H9 (cell line): ENCODE results near the gene HOXC11. TPM values are rescaled to one million over a fixed set of nuclear protein-coding genes. Genes with fewer than 3 reads are reported as not detected.

Experiments
- DNase-seq: peaks from one replicate; pipeline ENCODE4 v3.0.0-alpha.2; 2017
- H2AFZ ChIP-seq: one replicate; pipeline ENCODE4 v1.6.1; 2013; ENCODE audit warnings: mild to moderate bottlenecking, low read length, control low read depth, moderate library complexity
- H2AK5ac ChIP-seq: 2 replicates; pipeline ENCODE4 v1.6.1; 2013; ENCODE audit warnings: low read length, control low read depth, mixed read lengths; ENCODE audit not compliant: insufficient read length
- H2BK120ac ChIP-seq: one replicate; pipeline ENCODE4 v1.6.1; 2013; ENCODE audit warnings: low read depth, mild to moderate bottlenecking, low read length, control low read depth, inconsistent platforms; ENCODE audit not compliant: poor library complexity, severe bottlenecking
- H2BK12ac ChIP-seq: 2 replicates; pipeline ENCODE4 v1.6.1; 2013; ENCODE audit warnings: low read length, control low read depth, mixed read lengths, low read depth; ENCODE audit not compliant: insufficient read length
- H2BK15ac ChIP-seq: 2 replicates; pipeline ENCODE4 v1.6.1; 2013; ENCODE audit warnings: low read depth, low read length, control low read depth
- H2BK20ac ChIP-seq: one replicate; pipeline ENCODE4 v1.6.1; 2013; ENCODE audit warnings: low read depth, mild to moderate bottlenecking, low read length, control low read depth, inconsistent platforms; ENCODE audit not compliant: poor library complexity, severe bottlenecking
- H2BK5ac ChIP-seq: 2 replicates; pipeline ENCODE4 v1.6.1; 2013; ENCODE audit warnings: low read length, control low read depth, mixed read lengths; ENCODE audit not compliant: insufficient read length
- H3K14ac ChIP-seq: 2 replicates; pipeline ENCODE4 v1.6.1; 2013; ENCODE audit warnings: low read length, control low read depth; ENCODE audit not compliant: insufficient read depth
- H3K18ac ChIP-seq: 2 replicates; pipeline ENCODE4 v1.6.1; 2013; ENCODE audit warnings: low read depth, mild to moderate bottlenecking, mixed read lengths, low read length, control low read depth; ENCODE audit not compliant: insufficient read length
- H3K23ac ChIP-seq: 2 replicates; pipeline ENCODE4 v1.6.1; 2013; ENCODE audit warnings: low read length, control low read depth, mixed read lengths, low read depth; ENCODE audit not compliant: insufficient read length
- H3K23me2 ChIP-seq: 2 replicates; pipeline ENCODE4 v1.6.1; 2013; ENCODE audit warnings: low read depth, mild to moderate bottlenecking, mixed read lengths, low read length, control low read depth; ENCODE audit not compliant: insufficient read length, poor library complexity, severe bottlenecking
- H3K27ac ChIP-seq: 2 replicates; pipeline ENCODE4 v1.5.1; 2013; ENCODE audit warnings: low read length, control low read depth, mixed read lengths, low read depth; ENCODE audit not compliant: insufficient read length
- H3K27me3 ChIP-seq: 2 replicates; pipeline ENCODE4 v1.6.1; 2013; ENCODE audit warnings: low read length, control low read depth, inconsistent platforms; ENCODE audit not compliant: insufficient read depth
- H3K4ac ChIP-seq: 2 replicates; pipeline ENCODE4 v1.6.1; 2013; ENCODE audit warnings: low read depth, mild to moderate bottlenecking, control low read depth, inconsistent platforms, low read length, moderate library complexity
- H3K4me1 ChIP-seq: 2 replicates; pipeline ENCODE4 v1.6.1; 2013; ENCODE audit warnings: low read length, control low read depth, inconsistent platforms; ENCODE audit not compliant: insufficient read depth
- H3K4me2 ChIP-seq: 2 replicates; pipeline ENCODE4 v1.6.1; 2013; ENCODE audit warnings: low read length, control low read depth, mixed read lengths; ENCODE audit not compliant: insufficient read length, insufficient read depth
- H3K56ac ChIP-seq: 2 replicates; pipeline ENCODE4 v1.6.1; 2013; ENCODE audit warnings: low read depth, mild to moderate bottlenecking, mixed read lengths, low read length, control low read depth; ENCODE audit not compliant: insufficient read length
- H3K79me1 ChIP-seq: 2 replicates; pipeline ENCODE4 v1.6.1; 2013; ENCODE audit warnings: low read depth, mild to moderate bottlenecking, moderate library complexity, low read length, control low read depth, inconsistent platforms; ENCODE audit not compliant: insufficient read depth, poor library complexity, severe bottlenecking
- H3K79me2 ChIP-seq: 2 replicates; pipeline ENCODE4 v1.6.1; 2013; ENCODE audit warnings: low read length, control low read depth, inconsistent platforms; ENCODE audit not compliant: insufficient read depth
- H3K9ac ChIP-seq: 2 replicates; pipeline ENCODE4 v1.6.1; 2013; ENCODE audit warnings: low read length, control low read depth, mixed read lengths; ENCODE audit not compliant: insufficient read length; ENCODE audit errors: extremely low read depth
- H3K9me3 ChIP-seq: one replicate; pipeline ENCODE4 v1.6.1; 2013; ENCODE audit warnings: low read depth, low read length, inconsistent platforms; ENCODE audit not compliant: control insufficient read depth
- H3T11ph ChIP-seq: one replicate; pipeline ENCODE4 v1.6.1; 2013; ENCODE audit warnings: mild to moderate bottlenecking, low read length, control low read depth, inconsistent platforms
- H4K20me1 ChIP-seq: one replicate; pipeline ENCODE4 v1.6.1; 2013; ENCODE audit not compliant: control insufficient read depth, insufficient read length, insufficient read depth
- H4K5ac ChIP-seq: 2 replicates; pipeline ENCODE4 v1.6.1; 2013; ENCODE audit warnings: low read depth, mild to moderate bottlenecking, mixed read lengths, low read length, control low read depth; ENCODE audit not compliant: insufficient read length
- H4K8ac ChIP-seq: replicated peaks from 2 replicates; pipeline ENCODE4 v1.6.1; 2013; ENCODE audit warnings: low read length, control low read depth, mixed read lengths, low read depth; ENCODE audit not compliant: insufficient read length
- H4K91ac ChIP-seq: 2 replicates; pipeline ENCODE4 v1.6.1; 2013; ENCODE audit warnings: low read depth, mild to moderate bottlenecking, moderate library complexity, mixed read lengths, low read length, control low read depth; ENCODE audit not compliant: insufficient read length
- H3K27ac Mint-ChIP-seq, 3 experiments: 2 replicates in 2 of 3; 3 replicates in 1 of 3; pipeline ENCODE4 v1.8.0; 2020 to 2021; ENCODE audit warnings: mixed read lengths in 3 of 3, mild to moderate bottlenecking in 1 of 3, moderate library complexity in 1 of 3
- H3K27me3 Mint-ChIP-seq: 2 replicates; pipeline ENCODE4 v1.8.0; 2021; ENCODE audit warnings: low read depth, mild to moderate bottlenecking, moderate library complexity, mixed read lengths
- H3K36me3 Mint-ChIP-seq, 3 experiments: 2 replicates in 2 of 3; 3 replicates in 1 of 3; pipeline ENCODE4 v1.8.0; 2020 to 2021; ENCODE audit warnings: low read depth in 3 of 3, mixed read lengths in 3 of 3; ENCODE audit not compliant: insufficient read depth in 1 of 3
- H3K4me1 Mint-ChIP-seq, 2 experiments: 2 replicates each; pipeline ENCODE4 v1.8.0; 2020; ENCODE audit warnings: mixed read lengths in 2 of 2
- H3K4me3 Mint-ChIP-seq, 2 experiments: 2 replicates in 1 of 2; 3 replicates in 1 of 2; pipeline ENCODE4 v1.8.0; 2020 to 2021; ENCODE audit warnings: mild to moderate bottlenecking in 2 of 2, mixed read lengths in 2 of 2, moderate library complexity in 1 of 2
- H3K9me3 Mint-ChIP-seq, 2 experiments: 2 replicates in 1 of 2; 3 replicates in 1 of 2; pipeline ENCODE4 v1.8.0; 2020; ENCODE audit warnings: mild to moderate bottlenecking in 2 of 2, mixed read lengths in 2 of 2, moderate library complexity in 1 of 2
- WGBS: extraction: QIAGEN DNeasy Blood & Tissue Kit; methylation state at CpG from one replicate; pipeline ENCODE4 v1.1.7; 2013; ENCODE audit warnings: missing lambda C conversion rate, low lambda C conversion rate, mixed read lengths; ENCODE audit not compliant: insufficient read length; ENCODE audit errors: extremely low coverage; 5-methylcytosine and 5-hydroxymethylcytosine counted together
- total RNA-seq: library from RNA; stranded (reverse); gene quantifications from 2 replicates; pipeline ENCODE4 v1.2.1, GENCODE V29; 2021
- TF ChIP-seq, protein P1 (sequence below): fragments of 200-600 bp; sonication (generic); conservative IDR thresholded peaks from 3 replicates; pipeline ENCODE4 v1.8.0; 2021; ENCODE audit warnings: antibody characterized with exemption, mild to moderate bottlenecking

The HOXC11 gene
- total RNA-seq, 1 experiment from 2014 or later = not detected

DNA sequence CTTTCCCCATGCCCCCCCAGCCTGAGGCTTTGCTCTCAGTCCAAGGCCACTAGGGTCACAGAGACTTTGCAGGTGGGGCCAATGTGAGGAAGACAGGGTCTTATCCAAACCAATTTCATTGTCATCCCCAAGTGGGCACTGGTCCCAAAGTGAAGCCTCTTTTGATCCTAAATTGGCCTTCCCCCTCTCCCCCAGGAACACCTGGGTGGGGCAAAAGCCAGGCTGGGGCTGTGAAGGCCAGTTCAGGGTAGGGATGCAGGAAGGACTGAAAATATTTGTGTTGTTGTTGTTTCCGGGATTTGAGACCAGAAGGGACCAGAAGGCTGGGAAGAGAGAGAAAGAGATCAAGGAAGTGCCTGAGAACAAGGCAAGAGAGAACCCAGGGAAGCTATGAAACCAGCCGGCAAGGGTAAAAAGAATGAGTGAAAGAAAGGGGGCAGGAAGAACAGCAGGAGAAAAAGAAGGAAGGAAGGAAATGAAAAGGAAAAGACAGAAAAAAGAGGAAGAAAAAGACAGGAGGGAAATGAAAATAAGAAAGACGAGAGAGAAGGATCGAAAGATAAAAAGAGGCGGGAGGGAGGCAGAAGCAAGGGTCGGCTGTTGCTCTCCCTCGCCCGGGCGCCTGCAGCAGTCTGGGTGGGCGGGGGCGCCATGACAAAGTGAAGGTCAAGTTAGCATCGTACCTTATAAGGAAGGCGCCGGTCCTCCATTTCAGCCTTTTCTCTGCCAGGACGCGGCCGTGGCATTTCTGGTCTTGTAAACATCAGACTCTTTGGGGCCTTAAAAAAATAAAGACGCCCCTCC is 7.4 kb upstream of the HOXC11 start:
- H3K27ac ChIP-seq = no peak overlapping the region
- H3T11ph ChIP-seq = no peak overlapping the region
- peak; percentile 91 for DNase-seq
- H2AFZ ChIP-seq = no peak overlapping the region
- no peaks in the 10 kb centered on the region for H3K79me2 ChIP-seq
- H3K14ac ChIP-seq = no peak overlapping the region
- no peaks in the 10 kb centered on the region for H4K20me1 ChIP-seq
- no peak overlapping the region for H3K56ac ChIP-seq
- Mint-ChIP-seq H3K27me3 (peaks cover 100% of the 10 kb centered on the region), H3K9me3 (peaks cover 2 to 16% of the 10 kb centered on the region in 2 experiments; a peak in 1 of 5 replicates), H3K27ac (no peak overlapping the region), H3K4me1 (peaks cover 8 to 12% of the 10 kb centered on the region in 2 experiments; a peak in 3 of 4 replicates), H3K36me3 (no peaks in the 10 kb centered on the region), H3K4me3 (peak overlapping the region; percentile 27 to 30)
- TF ChIP-seq, protein P1, sequence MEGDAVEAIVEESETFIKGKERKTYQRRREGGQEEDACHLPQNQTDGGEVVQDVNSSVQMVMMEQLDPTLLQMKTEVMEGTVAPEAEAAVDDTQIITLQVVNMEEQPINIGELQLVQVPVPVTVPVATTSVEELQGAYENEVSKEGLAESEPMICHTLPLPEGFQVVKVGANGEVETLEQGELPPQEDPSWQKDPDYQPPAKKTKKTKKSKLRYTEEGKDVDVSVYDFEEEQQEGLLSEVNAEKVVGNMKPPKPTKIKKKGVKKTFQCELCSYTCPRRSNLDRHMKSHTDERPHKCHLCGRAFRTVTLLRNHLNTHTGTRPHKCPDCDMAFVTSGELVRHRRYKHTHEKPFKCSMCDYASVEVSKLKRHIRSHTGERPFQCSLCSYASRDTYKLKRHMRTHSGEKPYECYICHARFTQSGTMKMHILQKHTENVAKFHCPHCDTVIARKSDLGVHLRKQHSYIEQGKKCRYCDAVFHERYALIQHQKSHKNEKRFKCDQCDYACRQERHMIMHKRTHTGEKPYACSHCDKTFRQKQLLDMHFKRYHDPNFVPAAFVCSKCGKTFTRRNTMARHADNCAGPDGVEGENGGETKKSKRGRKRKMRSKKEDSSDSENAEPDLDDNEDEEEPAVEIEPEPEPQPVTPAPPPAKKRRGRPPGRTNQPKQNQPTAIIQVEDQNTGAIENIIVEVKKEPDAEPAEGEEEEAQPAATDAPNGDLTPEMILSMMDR = no peak
- H2BK120ac ChIP-seq = no peak overlapping the region
- H3K23ac ChIP-seq = no peak overlapping the region
- no peaks in the 10 kb centered on the region for H3K79me1 ChIP-seq
- peaks cover 95% of the 10 kb centered on the region for H3K27me3 ChIP-seq
- peak overlapping the region; percentile 30 for H3K4me2 ChIP-seq
- no peak overlapping the region for H2BK12ac ChIP-seq
- no peak overlapping the region for H4K8ac ChIP-seq
- no peak overlapping the region for H2BK5ac ChIP-seq
- no peak overlapping the region for H2BK15ac ChIP-seq
- no peak overlapping the region for H3K4ac ChIP-seq
- no peak overlapping the region for H4K91ac ChIP-seq
- no peak overlapping the region for H3K18ac ChIP-seq
- no peak overlapping the region for H2AK5ac ChIP-seq
- H3K23me2 ChIP-seq = no peaks in the 10 kb centered on the region
- H3K9me3 ChIP-seq = no peaks in the 10 kb centered on the region
- no peak overlapping the region for H4K5ac ChIP-seq
- H3K4me1 ChIP-seq = no peaks in the 10 kb centered on the region
- H2BK20ac ChIP-seq = no peak overlapping the region
- no peak overlapping the region for H3K9ac ChIP-seq
- no CpG with 5 or more reads among the region's 18 CpGs for WGBS
